NCI-H1105 (cell line): ENCODE measurements around the gene MET.
"Not testable (repeated sequence)": the region's sequence is repeated elsewhere in the genome, so short reads cannot be mapped to it uniquely, and the experiment has no call there.

Experiments
- DNase-seq: peaks from one replicate; lab custom pipeline; 2025; lab: John Stamatoyannopoulos, UW

MET gene

DNA sequence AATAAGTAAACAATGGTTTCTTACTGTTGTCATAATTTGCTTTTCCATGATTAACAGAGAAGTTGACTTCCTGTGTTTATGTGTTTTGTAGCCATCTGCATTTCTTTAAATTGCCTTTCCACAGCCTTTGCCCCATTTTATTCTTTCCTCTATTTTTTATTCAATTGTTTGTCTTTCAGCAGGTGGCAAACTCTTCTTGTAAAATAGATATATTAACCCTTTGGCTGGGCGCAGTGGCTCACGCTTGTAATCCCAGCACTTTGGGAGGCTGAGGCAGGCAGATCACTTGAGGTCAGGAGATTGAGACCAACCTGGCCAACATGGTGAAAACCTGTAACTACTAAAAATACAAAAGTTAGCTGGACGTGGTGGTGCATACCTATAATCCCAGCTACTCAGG is 139.8 kb downstream of the MET start:
- no peak for DNase-seq

DNA sequence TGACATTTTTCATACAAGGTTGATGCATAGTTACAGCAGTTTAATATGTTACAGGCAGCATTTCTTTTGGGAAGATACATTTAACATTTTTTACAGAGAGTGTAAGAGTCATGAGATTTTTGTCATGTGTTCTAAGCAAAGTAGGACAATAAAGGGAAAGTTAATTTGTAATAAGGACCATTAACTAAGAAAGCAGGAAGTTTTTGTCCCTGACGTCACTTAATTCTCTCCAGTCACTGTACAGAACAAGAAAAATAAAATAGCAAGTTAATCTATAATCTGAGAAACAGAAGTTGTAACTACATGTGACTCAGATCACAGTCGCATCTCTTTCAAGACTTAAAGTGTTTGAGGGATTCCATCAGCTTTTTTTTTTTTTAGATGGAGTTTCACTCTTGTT is 140.9 kb downstream of the MET start:
- DNase-seq, result no peak

DNA sequence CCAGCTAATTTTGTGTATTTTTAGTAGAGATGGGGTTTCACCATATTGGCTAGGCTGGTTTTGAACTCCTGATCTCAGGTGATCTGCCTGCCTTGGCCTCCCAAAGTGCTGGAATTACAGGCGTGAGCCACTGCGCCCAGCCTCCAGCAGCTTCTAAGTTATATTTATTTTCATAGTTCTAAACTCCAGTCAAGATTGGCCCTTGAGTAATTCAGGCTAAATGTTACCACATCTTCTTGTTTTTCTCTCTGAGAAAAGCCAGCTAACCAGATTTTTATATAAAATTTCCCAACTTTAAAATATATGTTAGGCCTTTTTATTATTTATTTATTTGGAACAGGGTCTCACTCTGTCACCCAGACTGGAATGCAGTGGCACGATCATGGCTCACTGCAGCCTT is 141.4 kb downstream of the MET start:
- not testable (repeated sequence) for DNase-seq

DNA sequence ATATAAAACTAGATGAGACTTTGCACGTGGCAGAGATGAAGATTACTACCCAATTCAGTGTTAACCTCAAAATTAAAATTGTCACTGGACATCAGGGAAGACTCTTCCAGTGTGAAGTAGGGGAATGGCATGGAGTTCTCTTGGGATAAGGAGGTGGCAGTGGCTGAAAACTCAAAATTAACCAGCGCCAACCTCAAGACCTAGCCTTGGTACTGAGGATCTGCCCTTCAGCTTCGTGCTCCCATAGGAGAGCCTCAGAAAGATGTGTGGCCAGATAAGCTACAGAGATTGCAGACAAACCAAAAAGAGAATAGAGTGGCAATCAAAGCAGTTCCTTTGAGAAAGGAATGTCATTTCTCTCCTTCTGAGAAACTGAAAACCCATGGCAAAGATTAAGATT is 143.0 kb downstream of the MET start:
- no peak for DNase-seq

DNA sequence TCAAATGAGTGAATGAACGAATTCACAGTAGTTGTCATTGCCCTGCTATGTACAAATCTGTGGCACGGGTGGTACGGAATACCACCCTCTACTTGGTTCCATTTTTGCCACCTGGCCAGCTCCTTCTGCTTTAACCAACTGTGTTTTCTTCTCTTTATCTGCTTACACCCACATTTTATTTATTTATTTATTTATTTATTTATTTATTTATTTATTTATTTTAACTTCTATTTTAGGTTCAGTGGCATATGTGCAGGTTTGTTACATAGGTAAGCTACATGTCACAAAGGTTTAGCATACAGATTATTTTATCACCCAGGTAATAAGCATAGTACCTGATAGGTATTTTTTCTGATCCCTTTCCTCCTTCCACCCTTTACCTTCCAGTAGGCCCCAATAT is 148.2 kb downstream of the MET start:
- DNase-seq, result no peak

DNA sequence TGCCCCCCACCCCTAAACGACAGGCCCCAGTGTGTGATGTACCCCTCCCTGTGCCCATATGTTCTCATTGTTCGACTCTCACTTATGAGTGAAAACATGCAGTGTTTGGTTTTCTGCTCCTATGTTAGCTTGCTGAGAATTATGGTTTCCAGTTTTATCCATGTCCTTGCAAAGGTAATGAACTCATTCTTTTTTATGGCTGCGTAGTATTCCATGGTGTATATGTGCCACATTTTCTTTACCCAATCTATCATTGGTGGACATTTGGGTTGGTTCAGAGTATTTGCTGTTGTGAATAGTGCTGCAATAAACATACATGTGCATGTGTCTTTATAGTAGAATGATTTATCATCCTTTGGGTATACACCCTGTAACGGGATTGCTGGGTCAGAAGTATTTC is 149.7 kb downstream of the MET start:
- not testable (repeated sequence) for DNase-seq

DNA sequence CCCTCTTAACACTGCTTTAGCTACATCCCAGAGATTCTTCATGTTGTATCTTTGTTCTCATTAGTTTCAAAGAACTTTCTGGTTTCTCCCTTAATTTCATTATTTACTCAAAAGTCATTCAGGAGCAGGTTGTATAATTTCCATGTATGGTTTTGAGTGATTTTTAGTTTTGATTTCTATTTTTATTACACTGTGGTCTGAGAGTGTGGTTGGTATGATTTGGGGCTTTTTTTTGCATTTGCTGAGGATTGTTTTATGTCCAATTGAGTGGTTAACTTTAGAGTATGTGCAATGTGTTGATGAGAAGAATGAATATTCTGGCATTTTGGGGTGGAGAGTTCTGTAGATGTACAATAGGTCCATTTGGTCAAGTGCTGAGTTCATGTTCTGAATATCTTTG is 152.5 kb downstream of the MET start:
- no peak for DNase-seq

DNA sequence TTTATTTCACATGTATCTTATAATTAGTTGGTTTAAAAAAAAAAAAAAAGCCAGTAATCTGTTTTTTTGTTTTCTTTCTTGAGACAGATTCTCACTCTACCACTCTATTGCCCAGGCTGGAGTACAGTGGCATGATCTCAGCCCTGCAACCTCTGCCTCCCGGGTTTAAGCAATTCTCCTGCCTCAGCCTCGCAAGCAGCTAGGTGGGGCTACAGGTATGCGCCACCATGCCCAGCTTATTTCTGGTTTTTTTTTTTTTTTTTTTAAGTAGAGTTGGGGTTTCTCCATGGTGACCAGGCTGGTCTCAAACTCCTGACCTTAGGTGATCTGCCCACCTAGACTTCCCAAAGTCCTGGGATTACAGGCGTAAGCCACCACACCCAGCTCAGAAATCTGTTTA is 156.3 kb downstream of the MET start:
- DNase-seq, result no peak

DNA sequence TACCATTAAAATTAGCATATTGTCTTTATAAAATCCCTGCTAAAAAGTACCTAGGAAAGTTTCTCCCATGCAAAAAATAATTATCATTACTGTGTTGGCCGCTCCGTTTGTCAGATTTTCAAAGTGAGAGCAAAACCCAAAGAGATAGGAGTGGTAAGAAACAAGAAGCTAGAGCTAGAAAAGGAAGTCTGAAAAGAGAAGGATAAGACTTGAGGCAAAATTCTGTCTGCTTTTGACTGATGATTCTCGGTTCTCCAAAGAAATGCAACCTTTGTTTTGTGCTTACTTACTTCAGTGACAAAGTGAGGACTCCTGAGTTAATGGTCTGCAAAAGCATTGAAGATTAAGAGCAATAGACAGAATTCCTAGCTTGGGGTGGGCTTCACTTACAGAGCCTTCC is 157.0 kb downstream of the MET start:
- DNase-seq, result no peak

DNA sequence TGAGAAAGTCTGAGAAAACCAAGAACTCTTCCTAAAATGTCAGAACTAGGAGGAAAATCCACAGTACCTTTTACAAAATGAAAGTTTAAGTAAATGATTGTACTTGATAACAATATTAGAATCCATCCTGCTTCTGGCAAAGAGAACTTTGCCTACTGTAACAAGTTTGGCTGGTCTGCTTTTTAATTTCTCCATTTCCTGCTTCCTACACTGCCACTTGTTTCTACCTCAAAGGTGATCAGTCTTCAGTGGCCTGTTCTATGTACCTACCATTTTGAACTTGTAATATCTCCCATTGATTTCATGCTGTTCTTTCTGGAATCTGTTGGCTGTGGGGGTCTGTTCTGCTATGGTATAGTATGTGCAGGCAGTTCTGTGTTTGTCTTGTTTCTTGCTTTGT is 157.5 kb downstream of the MET start:
- no peak for DNase-seq

DNA sequence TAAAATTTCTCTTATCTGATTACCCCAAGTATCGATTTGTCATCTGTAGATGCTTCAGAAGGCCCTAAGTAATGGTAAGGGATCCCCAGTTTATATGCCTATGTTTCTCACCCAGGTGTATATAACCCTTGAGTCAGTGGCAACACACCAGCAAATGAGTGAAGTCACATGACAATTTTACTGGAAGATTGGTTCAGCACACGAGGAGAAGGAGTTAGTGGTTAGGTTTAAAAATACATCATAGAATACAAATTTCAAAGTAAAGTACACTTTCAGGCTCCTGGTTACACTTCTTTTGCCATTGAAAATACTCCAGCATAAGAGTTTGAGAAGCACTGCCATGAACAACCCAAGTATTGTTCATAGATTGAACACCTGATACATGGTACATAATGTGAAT is 160.7 kb downstream of the MET start:
- DNase-seq, result no peak

DNA sequence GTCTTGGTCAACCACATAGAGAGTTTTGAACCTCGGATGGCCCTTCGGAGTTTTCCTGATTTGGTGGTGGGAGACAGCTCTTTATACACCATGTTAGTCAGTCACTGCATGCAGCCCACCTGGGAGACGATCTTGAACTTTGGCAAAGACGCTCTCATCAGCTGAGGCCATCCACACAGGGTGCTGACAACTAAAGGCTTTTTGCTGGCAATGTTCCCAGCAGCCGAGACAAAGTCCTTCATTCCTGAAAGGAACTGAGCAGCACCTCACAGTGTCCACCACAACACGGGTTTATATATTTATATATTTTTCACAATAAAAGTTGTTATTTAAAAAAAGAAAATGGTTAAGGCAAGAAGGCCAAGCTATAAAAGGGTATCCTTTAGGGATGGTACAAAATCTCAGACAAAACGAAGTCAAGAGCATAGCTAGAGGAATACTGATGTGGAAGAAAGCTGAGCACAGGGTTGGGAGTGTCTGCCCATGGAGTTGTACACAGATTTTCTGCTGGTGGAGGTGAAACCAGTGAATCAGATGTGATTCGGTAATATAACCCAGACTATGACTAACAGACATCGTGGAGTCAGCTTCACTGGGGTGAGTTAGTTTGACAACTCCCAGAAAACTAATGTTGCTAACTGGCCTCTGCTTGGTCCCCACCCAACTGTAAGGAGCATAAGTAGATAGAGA is 163.0 kb downstream of the MET start:
- DNase-seq, result no peak

DNA sequence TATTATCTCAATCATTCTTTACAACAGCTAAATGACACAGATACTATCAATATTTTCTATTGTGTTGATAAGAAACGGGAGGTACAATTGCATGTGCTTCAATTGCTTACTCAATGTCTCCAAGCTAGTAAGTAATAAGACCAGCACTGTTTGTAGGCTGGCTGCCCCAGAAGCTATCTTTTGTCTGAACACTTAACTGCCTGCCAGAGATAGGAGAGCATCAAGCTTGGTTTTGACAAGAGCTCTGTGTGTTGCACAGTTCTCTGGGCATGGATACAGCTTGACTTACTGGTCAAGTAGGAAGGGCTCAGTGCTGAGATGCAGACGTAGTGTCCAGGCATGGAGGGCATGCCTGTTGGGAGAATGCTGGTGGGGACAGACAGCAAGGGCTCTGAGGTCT is 164.1 kb downstream of the MET start:
- no peak for DNase-seq

DNA sequence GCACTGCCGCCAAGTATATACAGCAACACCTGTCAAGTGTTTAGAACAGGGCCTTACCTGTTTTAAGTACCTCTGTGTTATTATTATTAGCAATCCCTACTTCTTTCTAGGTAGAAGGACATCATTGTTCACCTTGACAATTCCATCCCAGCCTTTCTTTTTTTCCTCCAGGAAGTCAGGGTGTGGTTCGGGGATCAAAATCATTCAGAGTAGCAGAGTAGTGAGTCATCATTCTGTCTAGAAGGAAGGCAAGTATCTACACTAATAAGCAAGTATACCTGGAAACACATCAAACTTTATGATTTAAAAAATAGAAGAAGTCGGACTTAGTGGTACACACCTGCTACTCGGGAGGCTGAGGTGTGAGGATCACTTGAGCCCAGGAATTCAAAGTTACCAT is 164.9 kb downstream of the MET start:
- DNase-seq, result no peak

DNA sequence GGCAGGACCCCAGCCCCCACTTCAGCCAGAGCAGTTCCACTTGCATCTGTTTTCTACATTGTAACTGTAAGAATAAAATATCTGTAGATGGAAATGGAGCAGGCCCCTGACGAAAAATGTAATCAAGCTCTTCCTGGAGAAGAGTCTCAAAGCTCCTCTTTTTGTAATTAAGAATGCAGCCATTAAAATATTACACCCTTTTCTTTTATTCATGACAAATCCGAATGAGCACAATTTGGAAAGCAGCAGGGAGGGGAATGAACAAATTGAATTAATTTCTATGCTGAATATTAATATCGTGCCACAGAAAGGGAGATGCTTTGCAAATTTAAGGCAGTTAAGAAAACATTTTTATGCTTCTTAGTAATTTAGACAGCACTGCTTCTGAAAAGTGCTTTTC is 165.6 kb downstream of the MET start:
- DNase-seq, result no peak

DNA sequence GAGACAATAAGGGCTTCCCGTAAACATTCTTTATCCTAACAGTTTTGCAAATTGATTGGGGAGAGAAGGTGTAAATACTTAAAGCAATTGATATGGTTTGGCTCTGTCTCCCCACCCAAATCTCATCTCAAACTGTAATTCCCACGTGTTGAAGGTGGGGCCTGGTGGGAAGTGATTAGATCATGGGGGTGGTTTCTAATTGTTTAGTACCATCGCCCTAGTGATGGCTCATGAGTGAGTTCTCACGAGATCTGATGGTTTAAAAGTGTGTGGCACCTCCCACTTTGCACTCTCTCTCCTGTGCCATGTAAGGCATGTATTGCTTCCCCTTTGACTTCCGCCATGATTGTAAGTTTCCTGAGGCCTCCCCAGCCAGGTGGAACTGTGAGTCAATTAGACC is 168.3 kb downstream of the MET start:
- DNase-seq, result no peak

DNA sequence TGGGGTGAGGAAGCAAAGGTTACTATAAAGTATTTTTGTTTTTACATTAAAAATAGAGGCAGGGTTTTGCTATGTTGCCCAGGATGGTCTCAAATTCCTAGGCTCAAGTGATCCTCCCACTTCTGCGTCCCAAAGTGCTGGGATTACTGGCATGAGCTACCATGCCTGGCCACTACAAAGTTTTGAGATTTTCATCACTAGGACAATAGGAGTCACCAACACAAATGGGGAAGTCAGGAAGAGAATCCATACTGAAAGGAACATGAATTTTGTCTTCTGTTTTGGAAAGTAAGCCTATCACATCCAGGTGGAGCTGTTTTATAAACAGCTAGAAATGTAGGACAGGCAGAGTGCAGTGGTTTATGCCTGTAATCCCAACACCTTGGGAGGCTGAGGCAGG is 170.4 kb downstream of the MET start:
- DNase-seq, result no peak

DNA sequence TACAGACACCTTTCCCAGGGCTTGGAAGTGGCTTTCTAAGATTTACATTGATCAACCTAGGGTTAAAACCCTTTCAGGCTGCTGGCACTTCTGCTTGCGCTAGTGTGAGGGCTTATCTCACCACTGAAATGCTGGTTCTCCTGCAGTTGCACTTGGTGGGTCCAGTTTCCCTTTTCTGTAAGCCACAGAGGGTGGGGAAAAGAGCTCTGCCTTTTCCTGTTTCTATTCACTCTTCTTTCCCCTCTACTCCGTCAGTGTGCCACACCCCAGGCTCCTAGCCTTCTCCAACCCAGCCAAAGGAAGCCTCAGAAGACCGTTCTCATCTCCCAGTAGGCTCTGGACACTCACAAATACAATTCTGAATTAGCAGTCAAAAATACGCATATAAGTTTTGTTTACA is 171.4 kb downstream of the MET start:
- no peak for DNase-seq
